Suprapubic skin (tissue), 4 donors: ENCODE measurements around the gene CARD8. TPM values are rescaled to one million over a fixed set of nuclear protein-coding genes. Genes with fewer than 3 reads are reported as not detected.

Experiments used
- DNase-seq, 2 donors: peaks; one replicate each; pipeline ENCODE4 v3.0.0-alpha.2; 2019; ENCODE audit warnings: low spot score in 2 of 2
- H3K27ac ChIP-seq: fragments of 200-600 bp; sonication (generic); one replicate; pipeline ENCODE4 v1.5.1; 2019
- H3K27me3 ChIP-seq: fragments of 200-600 bp; sonication (generic); one replicate; pipeline ENCODE4 v1.5.1; 2019
- H3K36me3 ChIP-seq: fragments of 200-600 bp; sonication (generic); one replicate; pipeline ENCODE4 v1.5.1; 2019
- H3K4me1 ChIP-seq: fragments of 200-600 bp; sonication (generic); one replicate; pipeline ENCODE4 v1.5.1; 2019
- H3K4me3 ChIP-seq: fragments of 200-600 bp; sonication (generic); one replicate; pipeline ENCODE4 v1.5.1; 2019; ENCODE audit warnings: mild to moderate bottlenecking
- H3K9me3 ChIP-seq: fragments of 200-600 bp; sonication (generic); one replicate; pipeline ENCODE4 v1.5.1; 2019
- CTCF ChIP-seq, 2 donors: fragments of 200-600 bp in 1 of 2; fragments of 450-650 bp in 1 of 2; sonication (generic) in 1 of 2; IDR thresholded peaks; one replicate each; pipeline ENCODE4 v1.5.1; 2016 to 2019; ENCODE audit warnings: antibody characterized with exemption in 2 of 2, mild to moderate bottlenecking in 1 of 2, moderate library complexity in 1 of 2
- EP300 ChIP-seq: sonication (generic); formaldehyde crosslinking; IDR thresholded peaks from one replicate; pipeline ENCODE4 v1.6.1; 2017; ENCODE audit warnings: antibody characterized with exemption
- POLR2A ChIP-seq, 2 donors: fragments of 450-650 bp; IDR thresholded peaks; one replicate each; pipeline ENCODE4 v1.6.1; 2017; ENCODE audit warnings: antibody characterized with exemption in 2 of 2, mild to moderate bottlenecking in 2 of 2, moderate library complexity in 2 of 2
- POLR2AphosphoS5 ChIP-seq, 3 donors: sonication (generic); formaldehyde crosslinking; IDR thresholded peaks; one replicate each; pipeline ENCODE4 v1.6.1; 2017; ENCODE audit warnings: antibody characterized with exemption in 3 of 3
- WGBS: methylation state at CpG from one replicate; pipeline ENCODE4 v1.1.5; 2018; 5-methylcytosine and 5-hydroxymethylcytosine counted together
- total RNA-seq, 4 donors: library from RNA; depleted of rRNA; stranded (reverse); fragments of >200 nt; gene quantifications; one replicate each; pipeline ENCODE4 v1.1.0, GENCODE V29; 2016

The CARD8 gene
- total RNA-seq, 4 donors from 2014 or later: 11.5 to 40.6 (median 18.7) TPM

GRCh38 chr19:48174445-48175030, 81.2 kb downstream of the CARD8 start:
- H3K4me1 ChIP-seq: peaks cover 13% of the 10 kb centered on the region
- H3K4me3 ChIP-seq: no peak overlapping the region
- H3K27me3 ChIP-seq: no peaks in the 10 kb centered on the region
- no peaks in the 10 kb centered on the region for H3K9me3 ChIP-seq
- H3K36me3 ChIP-seq: peaks cover 22% of the 10 kb centered on the region
- TF ChIP-seq CTCF (IDR thresholded peaks at IDR 0.05) (no peak), POLR2AphosphoS5 (IDR thresholded peaks at IDR 0.05) (no peak), POLR2A (IDR thresholded peaks at IDR 0.05) (no peak), EP300 (no peak)
- no peak for DNase-seq
- 65% methylated on average over 6 of the region's 6 CpGs for whole genome bisulfite sequencing
- H3K27ac ChIP-seq: no peak overlapping the region

GRCh38 chr19:48171710-48172109, 84.0 kb downstream of the CARD8 start:
- TF ChIP-seq POLR2A (IDR thresholded peaks at IDR 0.05) (no peak), POLR2AphosphoS5 (IDR thresholded peaks at IDR 0.05) (no peak), EP300 (no peak), CTCF (IDR thresholded peaks at IDR 0.05) (no peak)
- Histone ChIP-seq H3K4me1 (peaks cover 19% of the 10 kb centered on the region), H3K36me3 (peaks cover 22% of the 10 kb centered on the region), H3K4me3 (no peak overlapping the region), H3K27ac (no peak overlapping the region), H3K27me3 (no peaks in the 10 kb centered on the region), H3K9me3 (no peaks in the 10 kb centered on the region)
- no peak for DNase-seq
- 90% methylated on average over 26 of the region's 37 CpGs for WGBS

GRCh38 chr19:48170817-48171347, 84.8 kb downstream of the CARD8 start:
- Histone ChIP-seq H3K4me1 (peaks cover 19% of the 10 kb centered on the region), H3K27ac (peak overlapping the region; percentile 81), H3K4me3 (peak overlapping the region; percentile 69), H3K27me3 (no peaks in the 10 kb centered on the region), H3K9me3 (no peaks in the 10 kb centered on the region), H3K36me3 (peaks cover 22% of the 10 kb centered on the region)
- no peak for DNase-seq
- TF ChIP-seq POLR2AphosphoS5 (IDR thresholded peaks at IDR 0.05): no peak
- TF ChIP-seq EP300: no peak
- TF ChIP-seq CTCF (IDR thresholded peaks at IDR 0.05): no peak
- TF ChIP-seq POLR2A (IDR thresholded peaks at IDR 0.05): no peak
- WGBS: 4% methylated on average over 21 of the region's 21 CpGs

GRCh38 chr19:48169939-48170803, 85.5 kb downstream of the CARD8 start, which contains the start of the genes LIG1 and ZSWIM9:
Gene LIG1, minus strand, starts transcription at chr19:48170344. Its CDS starts 4,778 bp downstream, at chr19:48165566.
Gene ZSWIM9, plus strand, starts transcription at chr19:48170680. Its CDS starts 1,123 bp downstream, at chr19:48171803.
- H3K27ac ChIP-seq: peak within 1 kb of the TSS; percentile 81
- H3K36me3 ChIP-seq: peaks cover 17% of the 10 kb centered on the region
- DNase-seq: peak; percentile 92 to 93
- no peaks in the 10 kb centered on the region for H3K27me3 ChIP-seq
- under 1% methylated on average over 36 of the region's 82 CpGs for WGBS
- no peaks in the 10 kb centered on the region for H3K9me3 ChIP-seq
- H3K4me3 ChIP-seq: peak within 1 kb of the TSS; percentile 69
- H3K4me1 ChIP-seq: peaks cover 19% of the 10 kb centered on the region
- no peak for TF ChIP-seq EP300
- peak in 2 of 3 donors; percentile 32 to 40 for TF ChIP-seq POLR2AphosphoS5 (IDR thresholded peaks at IDR 0.05)

- TF ChIP-seq POLR2A (IDR thresholded peaks at IDR 0.05) (no peak), POLR2AphosphoS5 (IDR thresholded peaks at IDR 0.05) (no peak), CTCF (IDR thresholded peaks at IDR 0.05) (no peak), EP300 (no peak)
- Histone ChIP-seq H3K4me3 (peak overlapping the region; percentile 69), H3K4me1 (peaks cover 23% of the 10 kb centered on the region), H3K36me3 (peaks cover 16% of the 10 kb centered on the region), H3K9me3 (no peaks in the 10 kb centered on the region), H3K27me3 (no peaks in the 10 kb centered on the region), H3K27ac (peak overlapping the region; percentile 81)
- peak; percentile 86 to 89 for DNase-seq
- 2% methylated on average over 12 of the region's 15 CpGs for WGBS
Measured at GRCh38 chr19:48169578-48169938, 86.2 kb downstream of the CARD8 start.
